Ovary (tissue), 3 donors: Measurements from ENCODE around the gene DUSP22.

Experiments
- EP300 ChIP-seq: sonication (generic); formaldehyde crosslinking; IDR thresholded peaks from one replicate; pipeline ENCODE4 v1.6.1; 2017; ENCODE audit warnings: antibody characterized with exemption
- POLR2A ChIP-seq: fragments of 450-650 bp; IDR thresholded peaks from one replicate; pipeline ENCODE4 v1.6.1; 2017; ENCODE audit warnings: antibody characterized with exemption, mild to moderate bottlenecking, moderate library complexity
- TF ChIP-seq, protein P1 (sequence below), 3 donors: fragments of 450-650 bp in 2 of 3; fragments of 200-600 bp in 1 of 3; IDR thresholded peaks; one replicate each; pipeline versions ENCODE4 v1.5.1 to v1.8.0; 2016 to 2022; ENCODE audit warnings: antibody characterized with exemption in 3 of 3, mild to moderate bottlenecking in 1 of 3
- donor health status: DM: no; HTN: no; CAD: no.

DNA sequence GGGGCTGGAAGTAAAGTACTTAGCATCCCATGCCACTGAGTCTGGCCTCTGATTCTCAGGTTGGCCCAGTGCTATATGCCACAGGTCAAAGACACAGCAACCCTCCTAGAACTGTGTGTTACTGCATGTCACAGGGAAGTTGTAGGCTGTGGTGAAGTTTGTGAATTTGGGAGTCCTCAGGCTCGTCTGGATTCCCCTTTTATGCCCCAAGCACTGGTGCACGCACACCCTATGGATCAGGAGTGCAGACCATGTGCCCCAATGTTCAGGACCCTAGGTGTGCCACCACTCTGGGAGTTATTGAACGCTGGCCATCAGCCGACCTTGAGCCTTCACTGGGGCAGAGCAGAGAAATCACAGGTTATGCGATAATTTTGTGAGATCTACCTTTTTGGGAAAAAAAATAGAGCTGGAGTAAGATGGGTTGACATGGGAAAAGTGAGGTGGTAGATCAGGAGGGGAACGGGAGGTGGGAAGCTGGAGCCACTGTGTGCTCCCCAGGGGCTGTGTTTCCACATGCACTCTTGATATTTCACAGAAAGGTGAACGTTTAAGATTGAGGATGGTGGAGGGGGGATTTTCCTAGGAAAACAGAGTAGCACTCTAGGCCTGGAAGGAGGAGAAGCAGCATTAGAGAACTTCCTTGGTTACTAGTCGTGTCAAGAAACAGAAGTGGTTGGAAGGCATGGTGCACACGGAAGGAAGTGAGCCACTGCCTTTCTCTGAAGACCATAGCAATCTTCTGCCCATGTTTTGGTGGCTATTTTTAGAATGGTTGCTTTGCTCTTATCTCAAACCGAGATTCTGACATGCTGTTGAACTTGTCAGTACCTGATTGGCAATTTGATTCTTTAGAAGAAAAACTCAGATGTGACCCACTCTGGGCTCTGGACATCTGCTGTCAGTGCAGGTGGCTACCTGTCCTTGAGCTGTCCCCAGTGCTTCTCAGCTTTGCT lies 44.1 kb downstream of the DUSP22 start:
- TF ChIP-seq EP300 (no peak), POLR2A (no peak)
- TF ChIP-seq, protein P1, sequence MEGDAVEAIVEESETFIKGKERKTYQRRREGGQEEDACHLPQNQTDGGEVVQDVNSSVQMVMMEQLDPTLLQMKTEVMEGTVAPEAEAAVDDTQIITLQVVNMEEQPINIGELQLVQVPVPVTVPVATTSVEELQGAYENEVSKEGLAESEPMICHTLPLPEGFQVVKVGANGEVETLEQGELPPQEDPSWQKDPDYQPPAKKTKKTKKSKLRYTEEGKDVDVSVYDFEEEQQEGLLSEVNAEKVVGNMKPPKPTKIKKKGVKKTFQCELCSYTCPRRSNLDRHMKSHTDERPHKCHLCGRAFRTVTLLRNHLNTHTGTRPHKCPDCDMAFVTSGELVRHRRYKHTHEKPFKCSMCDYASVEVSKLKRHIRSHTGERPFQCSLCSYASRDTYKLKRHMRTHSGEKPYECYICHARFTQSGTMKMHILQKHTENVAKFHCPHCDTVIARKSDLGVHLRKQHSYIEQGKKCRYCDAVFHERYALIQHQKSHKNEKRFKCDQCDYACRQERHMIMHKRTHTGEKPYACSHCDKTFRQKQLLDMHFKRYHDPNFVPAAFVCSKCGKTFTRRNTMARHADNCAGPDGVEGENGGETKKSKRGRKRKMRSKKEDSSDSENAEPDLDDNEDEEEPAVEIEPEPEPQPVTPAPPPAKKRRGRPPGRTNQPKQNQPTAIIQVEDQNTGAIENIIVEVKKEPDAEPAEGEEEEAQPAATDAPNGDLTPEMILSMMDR (IDR thresholded peaks at IDR 0.05), result no peak
